Psoas muscle (tissue), 8 donors: ENCODE measurements around the gene EEF1AKMT2. TPM values are rescaled to one million over a fixed set of nuclear protein-coding genes. Genes with fewer than 3 reads are reported as not detected.

Experiments
- ATAC-seq, 4 donors: fragments of 200-7000 bp; cut with Tn5 transposase; one replicate each; pipeline ENCODE4 v1.9.1; 2020; ENCODE audit warnings: moderate library complexity in 3 of 4, mild to moderate bottlenecking in 2 of 4
- DNase-seq, 2 donors: peaks; one replicate each; pipeline ENCODE4 v3.0.0-alpha.2; 2020
- H3K27ac ChIP-seq: fragments of 200-600 bp; one replicate; pipeline ENCODE4 v1.8.0; 2022
- H3K27me3 ChIP-seq, 3 donors: fragments of 200-600 bp in 1 of 3; one replicate each; pipeline versions ENCODE4 v1.6.1 to v1.8.0; 2013 to 2022; ENCODE audit warnings: low read length in 2 of 3, mild to moderate bottlenecking in 2 of 3, moderate library complexity in 1 of 3; ENCODE audit not compliant: insufficient read depth in 3 of 3
- H3K36me3 ChIP-seq, 2 donors: fragments of 200-600 bp in 1 of 2; one replicate each; pipeline versions ENCODE4 v1.6.1 to v1.8.0; 2013 to 2022; ENCODE audit warnings: low read depth in 1 of 2, mild to moderate bottlenecking in 1 of 2, moderate library complexity in 1 of 2; ENCODE audit not compliant: insufficient read depth in 1 of 2
- H3K4me1 ChIP-seq: fragments of 200-600 bp; one replicate; pipeline ENCODE4 v1.8.0; 2022
- H3K4me3 ChIP-seq: fragments of 200-600 bp; one replicate; pipeline ENCODE4 v1.8.0; 2022; ENCODE audit warnings: mild to moderate bottlenecking
- H3K9me3 ChIP-seq: fragments of 200-600 bp; one replicate; pipeline ENCODE4 v1.8.0; 2022
- WGBS, 3 donors: extraction: QIAGEN DNeasy Blood & Tissue Kit; methylation state at CpG; one replicate each; pipeline versions ENCODE4 v1.1.6 to v1.1.7; 2013; 5-methylcytosine and 5-hydroxymethylcytosine counted together
- intact Hi-C, 2 donors: fragments of 100-400 bp; cut with DNase I; formaldehyde crosslinking; loops; one replicate each; pipeline versions ENCODE4 v1.11.0 to v1.14.2; 2022
- polyA plus RNA-seq, 3 donors: library from polyadenylated mRNA; stranded (reverse); fragments of 200-250 nt; gene quantifications; one replicate each; pipeline ENCODE4 v1.2.3, GENCODE V29; 2013
- total RNA-seq, 4 donors: library from RNA; stranded (reverse); fragmentation: NEBNext Ultra II Directional in 2 of 4; extraction: Animal tissue kit (Norgen Biotek cat#: 25700) in 2 of 4; gene quantifications; one replicate each; pipeline versions ENCODE4 v1.2.1 to v1.2.4, GENCODE V29; 2021 to 2023
- TF ChIP-seq, protein P1 (sequence below): fragments of 200-600 bp; IDR thresholded peaks from one replicate; pipeline ENCODE4 v1.8.0; 2022; ENCODE audit warnings: antibody characterized with exemption
- donor health status: healthy with polysubstance abuse.
- donor health status: DM: no; HTN: no; CAD: no; lungs with moderate emphysema.
- donor health status: Bipolar disorder and iron deficiency.
- donor health status: healthy.
- donor health status: DM: yes; HTN: yes; CAD: no.
- donor health status: DM: no; HTN: no; CAD: no.
- donor health status: DM: no; HTN: no; CAD: no.
- donor health status: DM: yes; HTN: yes; CAD: no.

EEF1AKMT2 gene
- total and polyA plus RNA-seq, 7 donors: 3.3 to 11.9 (median 9.1) TPM

DNA sequence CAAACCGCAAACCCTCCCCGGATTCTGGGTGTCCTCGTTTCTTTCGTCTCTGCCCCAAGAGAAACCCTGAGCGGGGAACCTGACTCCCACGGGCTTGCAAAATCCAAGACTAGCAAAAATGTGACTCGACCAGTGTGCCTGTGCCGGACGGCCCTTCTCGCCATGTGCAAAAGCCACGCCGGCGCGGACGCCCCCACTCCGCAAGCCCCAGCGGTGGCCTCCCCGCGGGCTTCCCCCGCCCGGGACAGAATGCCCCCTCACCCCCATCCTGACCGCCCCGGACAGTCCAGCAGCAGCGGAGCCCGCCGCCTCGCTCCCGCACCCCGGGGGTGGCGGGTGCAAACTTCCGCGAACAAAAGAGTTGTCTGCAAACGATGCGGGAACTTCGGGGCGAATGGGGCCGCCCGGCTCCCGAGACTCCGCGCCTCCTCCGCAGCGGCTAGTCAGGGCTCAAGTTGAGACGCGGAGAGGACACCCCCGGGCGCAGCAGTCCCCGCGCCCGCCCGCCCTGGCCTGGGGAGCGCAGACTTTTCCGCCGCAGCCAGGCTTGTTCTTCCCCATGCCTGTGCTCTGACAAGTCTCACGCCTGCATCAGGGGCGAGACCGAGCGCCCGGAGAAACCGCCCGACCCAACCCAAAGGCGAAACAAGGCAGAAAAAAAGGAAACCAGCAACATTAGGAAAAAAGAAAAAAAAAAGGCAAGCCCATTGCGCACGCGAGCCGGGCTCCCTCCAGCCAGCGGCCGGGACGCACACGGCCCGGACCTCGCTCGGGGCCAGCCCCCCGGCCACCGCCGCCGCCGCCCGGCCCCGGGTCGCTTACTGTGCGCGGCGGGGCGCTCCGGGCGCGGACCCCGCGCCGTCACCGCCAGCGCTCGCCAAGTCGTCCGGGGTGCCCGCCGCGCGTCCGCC, 48.2 kb downstream of the EEF1AKMT2 start:
- H3K27ac ChIP-seq: peak overlapping the region; percentile 95
- peaks cover 58% of the 10 kb centered on the region for H3K4me1 ChIP-seq
- intact Hi-C loops: loop anchor here (2.0 to 5.0 kb wide), 4 partner anchors 56 to 216 kb away; no protein-coding TSS in a partner anchor
- no peaks in the 10 kb centered on the region for H3K9me3 ChIP-seq
- TF ChIP-seq, protein P1, sequence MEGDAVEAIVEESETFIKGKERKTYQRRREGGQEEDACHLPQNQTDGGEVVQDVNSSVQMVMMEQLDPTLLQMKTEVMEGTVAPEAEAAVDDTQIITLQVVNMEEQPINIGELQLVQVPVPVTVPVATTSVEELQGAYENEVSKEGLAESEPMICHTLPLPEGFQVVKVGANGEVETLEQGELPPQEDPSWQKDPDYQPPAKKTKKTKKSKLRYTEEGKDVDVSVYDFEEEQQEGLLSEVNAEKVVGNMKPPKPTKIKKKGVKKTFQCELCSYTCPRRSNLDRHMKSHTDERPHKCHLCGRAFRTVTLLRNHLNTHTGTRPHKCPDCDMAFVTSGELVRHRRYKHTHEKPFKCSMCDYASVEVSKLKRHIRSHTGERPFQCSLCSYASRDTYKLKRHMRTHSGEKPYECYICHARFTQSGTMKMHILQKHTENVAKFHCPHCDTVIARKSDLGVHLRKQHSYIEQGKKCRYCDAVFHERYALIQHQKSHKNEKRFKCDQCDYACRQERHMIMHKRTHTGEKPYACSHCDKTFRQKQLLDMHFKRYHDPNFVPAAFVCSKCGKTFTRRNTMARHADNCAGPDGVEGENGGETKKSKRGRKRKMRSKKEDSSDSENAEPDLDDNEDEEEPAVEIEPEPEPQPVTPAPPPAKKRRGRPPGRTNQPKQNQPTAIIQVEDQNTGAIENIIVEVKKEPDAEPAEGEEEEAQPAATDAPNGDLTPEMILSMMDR: no peak
- ATAC-seq (peak; percentile 18 to 33 (median 24)), DNase-seq (peak; percentile 53 to 74)
- no peaks in the 10 kb centered on the region for H3K27me3 ChIP-seq
- peaks cover 0 to 14% of the 10 kb centered on the region in 2 donors for H3K36me3 ChIP-seq
- H3K4me3 ChIP-seq: peak overlapping the region; percentile 84
- 0 to 1% (median 0%) methylated on average over 73 to 101 of the region's 101 CpGs for WGBS, 3 donors

DNA sequence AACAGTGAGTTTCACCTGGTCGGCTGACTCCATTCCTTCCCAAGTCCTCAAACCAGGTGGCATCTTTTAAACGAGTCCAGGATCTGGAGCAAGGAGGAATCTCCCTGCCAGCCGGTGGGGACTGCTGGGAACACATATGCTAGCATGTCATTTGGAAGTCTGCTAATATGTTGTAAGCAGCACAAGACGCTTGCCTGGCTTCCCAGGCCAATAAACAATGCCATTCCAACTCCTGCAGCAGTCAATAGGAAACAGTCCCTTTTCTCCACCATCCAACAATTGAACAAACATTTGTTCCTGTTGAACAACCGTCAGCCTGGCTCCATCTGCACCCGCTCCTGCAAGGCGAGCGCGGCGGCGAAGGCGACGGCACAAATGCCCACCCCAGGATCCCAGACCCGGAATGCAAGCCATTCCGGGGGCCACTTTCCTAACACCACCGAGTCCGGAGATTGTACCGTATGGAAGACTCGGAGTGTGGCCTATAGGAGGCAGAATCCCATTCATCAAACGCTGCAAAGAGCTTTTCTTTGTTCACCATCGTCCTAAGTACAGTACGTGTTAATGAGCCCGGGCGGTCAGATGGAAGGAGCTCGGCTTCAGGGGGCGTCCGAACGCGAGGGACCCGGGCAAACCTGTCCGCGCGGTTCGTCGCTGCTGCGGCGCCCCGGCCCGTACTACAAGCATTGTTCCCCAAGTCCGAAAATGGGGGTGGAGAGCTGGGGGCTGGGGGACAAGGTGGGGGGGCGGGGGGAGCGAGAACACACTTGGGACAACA, 49.1 kb downstream of the EEF1AKMT2 start:
- intact Hi-C loops: loop anchor here (5.0 kb wide), 3 partner anchors 55 to 215 kb away; no protein-coding TSS in a partner anchor
- ATAC-seq (peak; percentile 13 to 51 (median 32)), DNase-seq (peak; percentile 24 to 78)
- TF ChIP-seq, protein P1: no peak
- Histone ChIP-seq H3K9me3 (no peaks in the 10 kb centered on the region), H3K4me3 (peak overlapping the region; percentile 84), H3K4me1 (peaks cover 64% of the 10 kb centered on the region), H3K27ac (peak overlapping the region; percentile 95), H3K36me3 (peaks cover 0 to 8% of the 10 kb centered on the region in 2 donors), H3K27me3 (no peaks in the 10 kb centered on the region)
- WGBS, 3 donors: 2 to 7% (median 7%) methylated on average over 42 of the region's 42 CpGs

DNA sequence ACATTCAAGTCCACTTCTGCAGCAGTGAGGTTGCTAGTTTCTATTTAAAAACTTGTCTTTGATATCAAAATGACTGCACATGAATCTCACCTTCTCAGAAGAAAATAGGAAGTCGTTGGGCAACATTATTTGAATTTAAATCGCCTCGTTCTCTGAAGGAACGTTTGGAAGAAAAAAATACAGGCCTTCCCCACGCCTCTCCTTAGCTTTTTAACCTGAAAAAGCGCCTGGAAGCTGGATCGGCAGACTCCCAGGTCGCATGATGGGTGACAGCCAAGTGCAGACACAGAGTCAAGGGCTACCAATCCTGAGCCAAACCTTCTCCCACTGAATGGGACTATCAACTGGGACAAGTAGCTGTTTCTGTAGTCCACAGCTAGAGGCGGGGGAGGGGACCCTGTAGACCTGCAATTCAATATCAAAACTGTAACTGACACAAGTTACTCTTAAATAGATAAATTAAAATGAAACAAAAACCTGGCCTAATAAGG, 49.7 kb downstream of the EEF1AKMT2 start:
- H3K36me3 ChIP-seq: peaks cover 0 to 3% of the 10 kb centered on the region in 2 donors
- H3K27me3 ChIP-seq: no peaks in the 10 kb centered on the region
- DNase-seq (peak in 1 of 2 donors; percentile 19), ATAC-seq (peak in 2 of 4 donors; percentile 10 to 14)
- peak overlapping the region; percentile 95 for H3K27ac ChIP-seq
- H3K9me3 ChIP-seq: no peaks in the 10 kb centered on the region
- intact Hi-C loops: loop anchor here (2.0 to 5.0 kb wide), 6 partner anchors 37 to 215 kb away; no protein-coding TSS in a partner anchor
- H3K4me1 ChIP-seq: peaks cover 70% of the 10 kb centered on the region
- H3K4me3 ChIP-seq: peak overlapping the region; percentile 84
- TF ChIP-seq, protein P1: no peak
- WGBS, 3 donors: 25 to 42% (median 29%) methylated on average over 9 of the region's 9 CpGs

DNA sequence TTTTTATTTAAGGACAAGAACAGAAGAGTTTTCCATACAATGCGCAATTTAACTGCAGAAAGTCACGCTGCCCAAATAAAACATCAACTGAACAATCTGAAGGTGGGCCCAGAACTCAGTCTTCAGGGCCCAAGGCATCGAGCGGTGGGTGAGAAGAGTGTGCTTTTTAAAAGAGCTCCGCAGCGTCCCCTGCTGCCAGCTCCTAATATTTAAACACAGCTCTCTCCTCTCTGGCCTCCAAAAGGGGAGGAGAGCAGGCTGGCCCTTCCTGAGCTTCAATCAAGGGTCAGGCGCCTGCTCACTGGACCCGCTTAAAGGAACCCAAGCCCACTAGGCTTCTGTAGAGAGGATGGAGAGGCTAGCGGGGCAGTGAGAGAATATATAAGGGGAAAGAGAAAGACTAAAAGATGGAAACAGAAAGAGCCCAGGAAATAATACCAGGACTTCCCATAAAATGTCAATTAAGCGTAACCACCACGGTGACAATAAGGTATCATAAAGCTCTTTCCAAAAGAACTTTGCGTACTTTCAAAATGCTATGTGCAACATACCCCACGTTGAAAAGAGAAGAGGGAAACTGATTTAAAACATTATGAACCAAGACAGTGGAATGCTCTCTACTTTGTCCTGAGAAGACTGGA, 50.3 kb downstream of the EEF1AKMT2 start:
- Histone ChIP-seq H3K27me3 (no peaks in the 10 kb centered on the region), H3K4me3 (peak overlapping the region; percentile 84), H3K36me3 (no peaks in the 10 kb centered on the region), H3K4me1 (peaks cover 75% of the 10 kb centered on the region), H3K27ac (peak overlapping the region; percentile 95), H3K9me3 (no peaks in the 10 kb centered on the region)
- TF ChIP-seq, protein P1: peak; percentile 93
- DNase-seq (peak; percentile 84 to 91), ATAC-seq (peak; percentile 64 to 72 (median 68))
- intact Hi-C loops: loop anchor here (2.0 to 5.0 kb wide), 6 partner anchors 37 to 214 kb away; no protein-coding TSS in a partner anchor
- 15 to 20% (median 16%) methylated on average over 13 of the region's 13 CpGs for WGBS, 3 donors
